Measurements from ENCODE around the gene ATP1A1.

The ATP1A1 gene

DNA sequence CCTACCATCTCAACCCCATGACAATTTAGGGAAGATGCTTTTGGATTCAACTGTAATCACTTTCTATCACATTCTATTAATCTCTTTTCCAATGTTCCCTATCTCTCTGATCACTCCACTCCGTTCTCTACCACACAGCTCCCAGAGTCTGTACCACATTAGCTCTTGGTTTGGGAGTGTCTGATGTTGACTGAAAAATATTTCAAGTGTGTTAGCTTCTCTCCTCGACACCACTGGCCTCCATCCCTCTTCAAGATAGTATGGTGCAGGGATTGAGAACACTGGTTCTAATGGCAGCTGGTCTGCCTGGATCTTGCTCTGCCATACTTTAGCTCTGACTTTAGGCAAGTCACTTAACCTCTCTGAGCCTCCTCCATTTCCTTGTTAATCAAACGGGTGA, 39.9 kb downstream of the ATP1A1 start:
- DNase-seq (ENCODE audit: low read depth) = no peak
- TF ChIP-seq, protein P1, sequence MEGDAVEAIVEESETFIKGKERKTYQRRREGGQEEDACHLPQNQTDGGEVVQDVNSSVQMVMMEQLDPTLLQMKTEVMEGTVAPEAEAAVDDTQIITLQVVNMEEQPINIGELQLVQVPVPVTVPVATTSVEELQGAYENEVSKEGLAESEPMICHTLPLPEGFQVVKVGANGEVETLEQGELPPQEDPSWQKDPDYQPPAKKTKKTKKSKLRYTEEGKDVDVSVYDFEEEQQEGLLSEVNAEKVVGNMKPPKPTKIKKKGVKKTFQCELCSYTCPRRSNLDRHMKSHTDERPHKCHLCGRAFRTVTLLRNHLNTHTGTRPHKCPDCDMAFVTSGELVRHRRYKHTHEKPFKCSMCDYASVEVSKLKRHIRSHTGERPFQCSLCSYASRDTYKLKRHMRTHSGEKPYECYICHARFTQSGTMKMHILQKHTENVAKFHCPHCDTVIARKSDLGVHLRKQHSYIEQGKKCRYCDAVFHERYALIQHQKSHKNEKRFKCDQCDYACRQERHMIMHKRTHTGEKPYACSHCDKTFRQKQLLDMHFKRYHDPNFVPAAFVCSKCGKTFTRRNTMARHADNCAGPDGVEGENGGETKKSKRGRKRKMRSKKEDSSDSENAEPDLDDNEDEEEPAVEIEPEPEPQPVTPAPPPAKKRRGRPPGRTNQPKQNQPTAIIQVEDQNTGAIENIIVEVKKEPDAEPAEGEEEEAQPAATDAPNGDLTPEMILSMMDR (IDR thresholded peaks at IDR 0.05; ENCODE audit: low read depth, low read length) = no peak
- TF ChIP-seq MYC (IDR thresholded peaks at IDR 0.05; ENCODE audit: low read depth, low read length) = no peak
- TF ChIP-seq, protein P2, sequence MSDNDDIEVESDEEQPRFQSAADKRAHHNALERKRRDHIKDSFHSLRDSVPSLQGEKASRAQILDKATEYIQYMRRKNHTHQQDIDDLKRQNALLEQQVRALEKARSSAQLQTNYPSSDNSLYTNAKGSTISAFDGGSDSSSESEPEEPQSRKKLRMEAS (IDR thresholded peaks at IDR 0.05; ENCODE audit: low read depth, low read length) = no peak
- no peak for TF ChIP-seq POLR2A (IDR thresholded peaks at IDR 0.05; ENCODE audit: extremely low read depth, insufficient read length)

DNA sequence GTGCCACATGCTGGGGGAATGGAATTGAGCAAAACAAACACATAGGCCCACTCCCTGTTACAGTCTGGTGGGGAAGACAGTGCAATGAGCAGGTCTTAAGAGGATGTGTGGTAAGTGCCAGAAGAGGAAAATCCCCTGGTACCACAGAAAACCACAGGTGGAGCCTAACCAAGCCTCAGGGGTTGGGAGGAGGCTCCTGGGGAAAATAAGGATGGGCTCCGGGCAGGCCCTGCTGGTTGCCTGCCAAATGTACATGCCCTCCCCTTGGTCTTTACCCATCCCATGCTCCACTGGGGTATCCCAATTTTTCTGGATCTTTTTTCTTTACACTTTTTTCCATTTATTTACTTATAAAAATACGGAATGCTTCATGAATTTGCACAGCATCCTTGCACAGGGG, 40.4 kb downstream of the ATP1A1 start:
- H3K4me3 ChIP-seq (ENCODE audit: low read depth, low read length) = no peak overlapping the region
- TF ChIP-seq, protein P2 (IDR thresholded peaks at IDR 0.05; ENCODE audit: low read depth, low read length) = no peak
- TF ChIP-seq, protein P1 (IDR thresholded peaks at IDR 0.05; ENCODE audit: low read depth, low read length) = no peak
- TF ChIP-seq POLR2A (IDR thresholded peaks at IDR 0.05; ENCODE audit: extremely low read depth, insufficient read length) (no peak), MYC (IDR thresholded peaks at IDR 0.05; ENCODE audit: low read depth, low read length) (no peak)
- DNase-seq (ENCODE audit: low read depth) = no peak

More for the DNA sequence above, 39.9 kb downstream of the ATP1A1 start:
- H3K4me3 ChIP-seq (ENCODE audit: low read depth, low read length) = no peak overlapping the region

DNA sequence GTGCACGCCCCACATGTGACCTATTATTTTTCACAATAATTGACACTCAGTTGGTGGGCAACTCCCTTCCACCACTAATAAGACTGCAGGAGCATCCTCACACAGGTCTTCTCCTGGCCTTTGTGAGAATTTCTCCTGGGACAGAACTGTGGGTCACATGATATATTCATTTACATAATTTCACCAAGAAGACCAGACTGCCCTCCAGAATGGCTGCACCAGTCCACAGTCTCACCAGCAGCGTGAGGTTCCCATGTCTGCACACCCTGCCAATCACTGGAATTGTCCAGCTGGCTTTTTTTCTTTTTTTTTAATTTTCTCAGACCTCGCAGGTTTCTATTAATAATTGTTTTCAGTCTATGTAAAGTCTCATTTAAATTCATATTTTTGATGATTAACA, 41.3 kb downstream of the ATP1A1 start:
- no peak for DNase-seq (ENCODE audit: low read depth)
- TF ChIP-seq, protein P2 (IDR thresholded peaks at IDR 0.05; ENCODE audit: low read depth, low read length) = no peak
- TF ChIP-seq POLR2A (IDR thresholded peaks at IDR 0.05; ENCODE audit: extremely low read depth, insufficient read length) = no peak
- TF ChIP-seq MYC (IDR thresholded peaks at IDR 0.05; ENCODE audit: low read depth, low read length) = no peak
- TF ChIP-seq, protein P1 (IDR thresholded peaks at IDR 0.05; ENCODE audit: low read depth, low read length) = no peak
- H3K4me3 ChIP-seq (ENCODE audit: low read depth, low read length) = no peak overlapping the region

DNA sequence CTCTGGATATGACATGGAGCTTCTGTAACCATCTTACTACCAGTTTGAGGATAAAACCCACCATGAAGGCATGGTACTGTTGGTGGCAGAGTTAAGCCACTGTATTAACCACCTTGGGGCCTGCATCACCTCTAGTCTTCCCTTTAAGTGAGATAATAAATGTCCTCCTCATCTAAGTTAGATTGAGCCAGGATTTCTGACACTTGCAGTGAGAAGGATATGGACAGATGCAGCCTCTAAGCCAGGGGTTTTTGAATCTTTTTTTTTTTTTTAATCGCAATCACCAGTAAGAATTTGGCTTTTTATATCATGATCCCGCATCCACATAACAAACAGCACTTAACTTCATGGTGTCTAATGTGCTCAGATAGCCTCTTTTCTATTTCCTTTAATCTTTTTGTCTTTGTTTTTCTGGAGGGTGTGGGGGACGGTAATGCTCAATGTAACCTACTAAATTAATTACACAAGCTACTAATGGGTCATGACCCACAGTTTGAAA, 42.2 kb downstream of the ATP1A1 start:
- no peak overlapping the region for H3K4me3 ChIP-seq (ENCODE audit: low read depth, low read length)
- DNase-seq (ENCODE audit: low read depth) = no peak
- TF ChIP-seq MYC (IDR thresholded peaks at IDR 0.05; ENCODE audit: low read depth, low read length) = no peak
- TF ChIP-seq POLR2A (IDR thresholded peaks at IDR 0.05; ENCODE audit: extremely low read depth, insufficient read length) = no peak
- TF ChIP-seq, protein P2 (IDR thresholded peaks at IDR 0.05; ENCODE audit: low read depth, low read length) = no peak
- TF ChIP-seq, protein P1 (IDR thresholded peaks at IDR 0.05; ENCODE audit: low read depth, low read length) = no peak

DNA sequence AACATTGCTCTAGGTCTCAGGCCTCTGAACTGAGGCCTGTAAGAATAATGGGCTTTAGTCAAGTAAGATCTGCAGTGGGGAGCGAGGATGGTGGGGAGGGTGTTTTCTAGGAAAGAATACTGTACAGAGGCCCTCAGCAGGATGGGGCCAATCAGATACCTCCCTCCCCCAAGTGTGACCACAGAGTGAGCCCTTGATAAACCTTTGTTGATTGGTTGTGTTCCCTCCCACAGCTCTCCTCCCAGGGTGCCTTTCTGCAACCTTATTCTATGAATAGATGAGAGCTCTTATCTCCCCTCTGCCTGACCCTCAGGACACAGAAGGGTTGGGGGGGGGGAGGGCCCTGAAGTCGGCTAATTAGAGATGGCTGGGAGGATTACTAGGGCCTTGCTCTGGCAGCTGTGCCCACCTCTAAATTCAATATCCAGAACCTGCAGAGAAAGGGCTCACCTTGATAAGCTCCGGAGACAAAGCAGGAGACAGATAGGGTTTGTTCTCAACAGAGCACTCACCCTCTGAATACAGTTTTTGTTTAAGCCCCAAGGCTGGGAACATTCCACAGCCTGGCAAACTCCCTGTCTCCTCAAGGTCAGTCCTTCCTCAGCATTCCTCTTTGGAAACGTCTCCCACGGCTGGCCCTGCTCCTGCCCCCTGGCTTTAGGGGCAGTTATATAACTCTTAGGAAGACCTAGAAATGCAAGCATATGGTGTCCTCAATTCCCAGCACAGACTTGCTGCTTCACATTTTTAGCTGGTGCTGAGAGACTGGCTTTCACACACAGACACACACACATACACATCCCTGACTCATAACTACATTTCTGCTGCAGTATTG, 42.9 kb downstream of the ATP1A1 start:
- no peak for DNase-seq (ENCODE audit: low read depth)
- H3K4me3 ChIP-seq (ENCODE audit: low read depth, low read length) = no peak overlapping the region
- TF ChIP-seq MYC (IDR thresholded peaks at IDR 0.05; ENCODE audit: low read depth, low read length) (no peak), POLR2A (IDR thresholded peaks at IDR 0.05; ENCODE audit: extremely low read depth, insufficient read length) (no peak)
- TF ChIP-seq, protein P2 (IDR thresholded peaks at IDR 0.05; ENCODE audit: low read depth, low read length) = no peak
- TF ChIP-seq, protein P1 (IDR thresholded peaks at IDR 0.05; ENCODE audit: low read depth, low read length) = no peak
